GM12878 (cell line): ENCODE results near the gene PABPN1. TPM values are rescaled to one million over a fixed set of nuclear protein-coding genes. Genes with fewer than 3 reads are reported as not detected.

Experiments
- ATAC-seq: fragments of 200-7000 bp; cut with Tn5 transposase; 3 replicates; pipeline ENCODE4 v1.9.1; 2020; ENCODE audit warnings: mild to moderate bottlenecking, moderate library complexity
- BruUV-seq: library from RNA; stranded (reverse); fragments of 400-500 nt; replicated peaks from 2 replicates; lab custom pipeline; 2021; lab: Mats Ljungman, UMichigan
- CTCF ChIA-PET: fragments of 300-600 bp; sonication (Branson Sonifier 250); formaldehyde crosslinking; extraction: SDS; loops from one replicate; lab custom pipeline; 2021; ENCODE audit warnings: inconsistent platforms; lab: Yijun Ruan, JAX
- POLR2A ChIA-PET: fragments of 350-600 bp; formaldehyde crosslinking; extraction: SDS; loops from one replicate; lab custom pipeline; 2021; ENCODE audit warnings: inconsistent platforms; lab: Charles Lee
- RAD21 ChIA-PET: fragments of 300-600 bp; sonication (Branson Sonifier 250); formaldehyde crosslinking; loops from one replicate; lab custom pipeline; 2023; ENCODE audit warnings: antibody characterized with exemption; ENCODE audit not compliant: unreplicated experiment; lab: Charles Lee
- SMC1A ChIA-PET: fragments of 300-600 bp; sonication (Branson Sonifier 250); formaldehyde crosslinking; loops from one replicate; lab custom pipeline; 2023; ENCODE audit not compliant: unreplicated experiment, uncharacterized antibody; lab: Charles Lee
- DNase-seq: peaks from one replicate; pipeline ENCODE4 v3.0.0-alpha.2; 2011; ENCODE audit warnings: low read depth, low spot score
- FAIRE-seq: peaks from 3 replicates; lab custom pipeline; 2011; peaks lifted over from hg19 to GRCh38; lab: Jason Lieb, UNC
- H2AFZ ChIP-seq: 2 replicates; pipeline ENCODE4 v1.6.0; 2011; ENCODE audit warnings: low read depth, low read length, control low read depth; ENCODE audit not compliant: control insufficient read depth
- H3K27ac ChIP-seq: 2 replicates; pipeline ENCODE4 v1.5.1; 2011; ENCODE audit warnings: control low read depth; ENCODE audit not compliant: control insufficient read depth, insufficient read depth
- H3K27me3 ChIP-seq, 2 experiments: replicated peaks in 1 of 2; 2 replicates each; pipeline versions ENCODE4 v1.6.0 to v1.6.1; 2011; ENCODE audit warnings: low read length in 1 of 2; ENCODE audit not compliant: control insufficient read depth in 2 of 2, insufficient read depth in 2 of 2
- H3K36me3 ChIP-seq, 2 experiments: 2 replicates each; pipeline ENCODE4 v1.5.1; 2011; ENCODE audit warnings: low read length in 1 of 2; ENCODE audit not compliant: control insufficient read depth in 2 of 2, insufficient read depth in 2 of 2
- H3K4me1 ChIP-seq: 2 replicates; pipeline ENCODE4 v1.6.1; 2011; ENCODE audit warnings: mild to moderate bottlenecking, low read length, moderate library complexity, mixed read lengths; ENCODE audit not compliant: control insufficient read depth, insufficient read depth
- H3K4me2 ChIP-seq: 2 replicates; pipeline ENCODE4 v1.6.0; 2011; ENCODE audit warnings: control low read depth; ENCODE audit not compliant: control insufficient read depth, insufficient read depth
- H3K4me3 ChIP-seq: fragments of 200-600 bp; sonication (generic); 2 replicates; pipeline ENCODE4 v1.5.1; 2016
- H3K79me2 ChIP-seq: 2 replicates; pipeline ENCODE4 v1.6.0; 2011; ENCODE audit warnings: low read length; ENCODE audit not compliant: control insufficient read depth, insufficient read depth
- H3K9ac ChIP-seq: 2 replicates; pipeline ENCODE4 v1.8.0; 2011; ENCODE audit warnings: low read length, control low read depth, mixed read lengths; ENCODE audit not compliant: control insufficient read depth, insufficient read depth
- H3K9me3 ChIP-seq: replicated peaks from 3 replicates; pipeline ENCODE4 v1.5.1; 2011; ENCODE audit warnings: mild to moderate bottlenecking, low read length; ENCODE audit not compliant: control insufficient read depth, insufficient read depth
- H4K20me1 ChIP-seq: 2 replicates; pipeline ENCODE4 v1.6.0; 2011; ENCODE audit not compliant: control insufficient read depth, insufficient read depth
- NR2F1 ChIP-seq: fragments of 450-650 bp; conservative IDR thresholded peaks from 2 replicates; pipeline ENCODE4 v1.6.1; 2017; ENCODE audit warnings: mild to moderate bottlenecking
- POLR2AphosphoS5 ChIP-seq: IDR thresholded peaks from 2 replicates; pipeline ENCODE4 v1.6.1; 2011; ENCODE audit warnings: mild to moderate bottlenecking, low read length, inconsistent platforms
- WGBS: methylation state at CpG from one replicate; pipeline ENCODE4 v1.1.6; 2016; ENCODE audit warnings: low lambda C conversion rate; ENCODE audit not compliant: insufficient replicate concordance, insufficient coverage; ENCODE audit errors: missing lambda C conversion rate; 5-methylcytosine and 5-hydroxymethylcytosine counted together
- in situ Hi-C: fragments of 300-500 bp; cut with MboI; formaldehyde crosslinking; loops from 9 replicates; pipeline ENCODE4 v1.14.3; 2018; ENCODE audit warnings: mixed read lengths
- intact Hi-C: fragments of 100-400 bp; cut with micrococcal nuclease; formaldehyde crosslinking; loops from one replicate; pipeline ENCODE4 v1.14.2; 2022; ENCODE audit not compliant: unreplicated experiment
- polyA plus RNA-seq, 11 experiments: library from polyadenylated mRNA; depleted of rRNA in 4 of 11; unstranded in 6 of 11; stranded (reverse) in 5 of 11; fragments of >200 nt; fragmentation: Nextera tagmentation in 4 of 11; fragmentation: Illumina TruSeq in 1 of 11; extraction: Ambion mirVana in 4 of 11; extraction: Trizol in 1 of 11; gene quantifications; 1 replicate in 1 of 11; 2 replicates in 10 of 11; pipeline versions ENCODE4 v1.2.1 to v1.2.3, GENCODE V29; 2011 to 2016; ENCODE audit warnings: inconsistent platforms in 2 of 11, missing spikeins in 2 of 11, low read depth in 1 of 11
- total RNA-seq, 4 experiments: library from RNA; depleted of rRNA in 3 of 4; stranded (reverse); fragments of >200 nt in 3 of 4; fragmentation: Illumina TruSeq in 1 of 4; extraction: Trizol in 1 of 4; gene quantifications; 2 replicates each; pipeline versions ENCODE4 v1.2.1 to v1.2.3, GENCODE V29; 2013 to 2021
- TF ChIP-seq, protein P1 (sequence below): IDR thresholded peaks from 2 replicates; pipeline ENCODE4 v1.6.1; 2012; ENCODE audit warnings: low read depth, low read length, improper control_type of control experiment
- TF ChIP-seq, protein P2 (sequence below): fragments of 150-350 bp; IDR thresholded peaks from 2 replicates; pipeline ENCODE4 v1.6.1; 2014; ENCODE audit warnings: mild to moderate bottlenecking, low read depth, low read length
- TF ChIP-seq, protein P3 (sequence below): IDR thresholded peaks from 2 replicates; pipeline ENCODE4 v1.6.1; 2012; ENCODE audit warnings: low read depth, low read length, improper control_type of control experiment

The PABPN1 gene
- total and polyA plus RNA-seq, 10 of the 15 experiments (the other 5 are each of a cell fraction or from before 2014, with no cell fraction given) = 31.3 to 248 (median 103) TPM

DNA sequence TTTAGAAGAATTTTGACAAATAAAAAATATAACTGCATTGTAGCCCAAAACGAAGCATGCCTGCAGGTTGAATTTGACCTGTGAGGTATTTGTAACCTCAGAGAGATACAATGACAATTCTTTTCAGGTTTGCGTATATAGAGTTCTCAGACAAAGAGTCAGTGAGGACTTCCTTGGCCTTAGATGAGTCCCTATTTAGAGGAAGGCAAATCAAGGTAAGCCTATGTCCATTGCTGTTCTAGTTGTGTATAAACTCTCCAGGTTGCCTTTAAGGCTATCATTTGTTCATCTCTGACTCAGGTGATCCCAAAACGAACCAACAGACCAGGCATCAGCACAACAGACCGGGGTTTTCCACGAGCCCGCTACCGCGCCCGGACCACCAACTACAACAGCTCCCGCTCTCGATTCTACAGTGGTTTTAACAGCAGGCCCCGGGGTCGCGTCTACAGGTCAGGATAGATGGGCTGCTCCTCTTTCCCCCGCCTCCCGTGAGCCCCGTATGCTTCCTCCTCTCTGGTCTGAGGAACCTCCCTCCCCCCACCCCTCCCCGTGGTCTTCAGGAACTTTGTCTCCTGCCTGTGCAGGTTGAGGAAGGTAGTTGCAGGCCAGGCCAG, 2.7 kb downstream of the PABPN1 start:
- ChIA-PET SMC1A (interaction anchor here (1.0 to 3.5 kb wide), 3 partner anchors 11 to 59 kb away, joined by 3 to 13 read pairs (median 3); no protein-coding TSS in a partner anchor), POLR2A (interaction anchor here (0.6 to 6.3 kb wide), 4 partner anchors 17 to 578 kb away, joined by 3 to 98 read pairs (median 30); partner anchors contain the start of genes BCL2L2 and PPP1R3E), CTCF (interaction anchor here (1.1 to 7.2 kb wide), 6 partner anchors 22 to 236 kb away, joined by 3 to 77 read pairs (median 16); partner anchors contain the start of gene PPP1R3E), RAD21 (interaction anchor here (1.3 to 4.1 kb wide), 2 partner anchors 20 to 28 kb away, joined by 3 to 103 read pairs; partner anchors contain the start of genes BCL2L2 and PPP1R3E)
- Histone ChIP-seq H3K4me2 (peak overlapping the region; percentile 14; the same call in 1 of the 2 replicates), H3K4me1 (peaks cover 13% of the 10 kb centered on the region), H3K4me3 (no peak overlapping the region; the same call in 1 of the 2 replicates), H3K27me3 (no peaks in the 10 kb centered on the region), H3K9me3 (no peaks in the 10 kb centered on the region), H3K36me3 (peaks cover 10 to 18% of the 10 kb centered on the region in 2 experiments), H2AFZ (no peak overlapping the region), H3K79me2 (peaks cover 23% of the 10 kb centered on the region), H4K20me1 (no peaks in the 10 kb centered on the region; the same call in 1 of the 2 replicates), H3K9ac (no peak overlapping the region), H3K27ac (no peak overlapping the region)
- DNase-seq (no peak), ATAC-seq (no peak), FAIRE-seq (no peak)
- in situ Hi-C loops (loop anchor here (5.0 to 25.0 kb wide), 2 partner anchors 233 to 788 kb away; partner anchors contain the start of genes DCAF11, NRL and THTPA), intact Hi-C loops (loop anchor here (5.0 kb wide), 2 partner anchors 143 to 233 kb away; partner anchors contain the start of genes NGDN and THTPA)
- no TSS peak for BruUV-seq
- WGBS = 94% methylated on average over 18 of the region's 18 CpGs
- TF ChIP-seq NR2F1 = no peak
- no peak for TF ChIP-seq POLR2AphosphoS5

DNA sequence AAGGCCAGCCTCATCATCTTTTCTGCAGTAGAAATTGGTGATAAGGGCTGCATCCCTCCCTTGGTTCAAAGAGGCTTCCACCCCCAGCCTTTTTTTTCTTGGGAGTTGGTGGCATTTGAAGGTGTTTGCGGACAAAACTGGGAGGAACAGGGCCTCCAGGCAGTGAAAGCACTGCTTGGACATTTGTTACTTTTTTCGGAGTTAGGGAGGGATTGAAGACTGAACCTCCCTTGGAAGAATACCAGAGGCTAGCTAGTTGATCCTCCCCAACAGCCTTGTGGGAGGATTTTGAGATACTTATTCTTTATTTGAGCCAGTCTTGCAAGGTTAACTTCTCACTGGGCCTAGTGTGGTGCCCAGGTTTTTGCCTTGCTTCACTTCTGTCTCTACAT, 3.2 kb downstream of the PABPN1 start:
- CTCF ChIA-PET = interaction anchor here (0.6 to 7.2 kb wide), 3 partner anchors 23 to 235 kb away, joined by 3 to 77 read pairs (median 27); partner anchors contain the start of gene PPP1R3E
- TF ChIP-seq, protein P1, sequence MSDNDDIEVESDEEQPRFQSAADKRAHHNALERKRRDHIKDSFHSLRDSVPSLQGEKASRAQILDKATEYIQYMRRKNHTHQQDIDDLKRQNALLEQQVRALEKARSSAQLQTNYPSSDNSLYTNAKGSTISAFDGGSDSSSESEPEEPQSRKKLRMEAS = no peak
- TF ChIP-seq, protein P2, sequence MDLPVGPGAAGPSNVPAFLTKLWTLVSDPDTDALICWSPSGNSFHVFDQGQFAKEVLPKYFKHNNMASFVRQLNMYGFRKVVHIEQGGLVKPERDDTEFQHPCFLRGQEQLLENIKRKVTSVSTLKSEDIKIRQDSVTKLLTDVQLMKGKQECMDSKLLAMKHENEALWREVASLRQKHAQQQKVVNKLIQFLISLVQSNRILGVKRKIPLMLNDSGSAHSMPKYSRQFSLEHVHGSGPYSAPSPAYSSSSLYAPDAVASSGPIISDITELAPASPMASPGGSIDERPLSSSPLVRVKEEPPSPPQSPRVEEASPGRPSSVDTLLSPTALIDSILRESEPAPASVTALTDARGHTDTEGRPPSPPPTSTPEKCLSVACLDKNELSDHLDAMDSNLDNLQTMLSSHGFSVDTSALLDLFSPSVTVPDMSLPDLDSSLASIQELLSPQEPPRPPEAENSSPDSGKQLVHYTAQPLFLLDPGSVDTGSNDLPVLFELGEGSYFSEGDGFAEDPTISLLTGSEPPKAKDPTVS = no peak
- TF ChIP-seq, protein P3, sequence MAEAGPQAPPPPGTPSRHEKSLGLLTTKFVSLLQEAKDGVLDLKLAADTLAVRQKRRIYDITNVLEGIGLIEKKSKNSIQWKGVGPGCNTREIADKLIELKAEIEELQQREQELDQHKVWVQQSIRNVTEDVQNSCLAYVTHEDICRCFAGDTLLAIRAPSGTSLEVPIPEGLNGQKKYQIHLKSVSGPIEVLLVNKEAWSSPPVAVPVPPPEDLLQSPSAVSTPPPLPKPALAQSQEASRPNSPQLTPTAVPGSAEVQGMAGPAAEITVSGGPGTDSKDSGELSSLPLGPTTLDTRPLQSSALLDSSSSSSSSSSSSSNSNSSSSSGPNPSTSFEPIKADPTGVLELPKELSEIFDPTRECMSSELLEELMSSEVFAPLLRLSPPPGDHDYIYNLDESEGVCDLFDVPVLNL = no peak
- peaks cover 10 to 18% of the 10 kb centered on the region in 2 experiments for H3K36me3 ChIP-seq

More for the DNA sequence above, 3.2 kb downstream of the PABPN1 start:
- POLR2A ChIA-PET = interaction anchor here (5.5 kb wide), 1 partner anchor 22 kb away, joined by 98 read pairs; the partner anchor contains the start of gene PPP1R3E
- RAD21 ChIA-PET = no interaction called here
- Histone ChIP-seq H4K20me1 (no peaks in the 10 kb centered on the region; the same call in 1 of the 2 replicates), H3K79me2 (peaks cover 23% of the 10 kb centered on the region), H3K9ac (no peak overlapping the region), H3K4me3 (no peak overlapping the region), H2AFZ (no peak overlapping the region), H3K4me1 (peaks cover 13% of the 10 kb centered on the region), H3K27me3 (no peaks in the 10 kb centered on the region), H3K4me2 (no peak overlapping the region), H3K27ac (no peak overlapping the region), H3K9me3 (no peaks in the 10 kb centered on the region)
- FAIRE-seq (no peak), ATAC-seq (no peak), DNase-seq (no peak)
- SMC1A ChIA-PET = interaction anchor here (1.0 kb wide), 1 partner anchor 10 kb away, joined by 3 read pairs; no protein-coding TSS in a partner anchor
- in situ Hi-C loops = loop anchor here (5.0 to 25.0 kb wide), 2 partner anchors 233 to 788 kb away; partner anchors contain the start of genes DCAF11, NRL and THTPA
- WGBS = 100% methylated on average over 2 of the region's 2 CpGs
- intact Hi-C loops = loop anchor here (5.0 kb wide), 2 partner anchors 143 to 233 kb away; partner anchors contain the start of genes NGDN and THTPA
- BruUV-seq = no TSS peak
